ENCODE measurements around the gene FGFBP1. TPM values are rescaled to one million over a fixed set of nuclear protein-coding genes. Genes with fewer than 3 reads are reported as not detected.

Gene FGFBP1
- total RNA-seq, 1 experiment from 2014 or later, result 13.8 TPM

DNA sequence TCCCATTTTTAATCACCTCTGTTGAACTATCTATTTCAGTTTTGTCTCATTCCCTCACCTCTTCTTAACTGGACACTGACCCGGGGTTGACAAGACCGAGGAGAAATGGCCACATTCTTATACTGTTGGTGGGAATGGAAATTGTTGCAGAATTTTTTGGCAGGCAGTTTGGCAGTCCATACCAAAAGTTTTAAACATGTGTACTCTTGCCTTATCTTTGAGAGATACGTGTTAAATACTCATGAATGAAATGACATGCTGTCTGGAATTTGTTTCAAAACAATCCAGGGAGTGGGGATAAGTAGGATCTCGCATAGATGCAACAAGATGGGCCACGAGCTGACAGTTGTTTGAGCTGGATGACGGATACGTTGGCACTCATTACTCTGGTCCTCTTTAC is 12.1 kb downstream of the FGFBP1 start:
- ChIA-PET POLR2A (interaction anchor here (1.1 kb wide), 1 partner anchor 12 kb away, joined by 3 read pairs; the partner anchor contains the start of gene FGFBP1), CTCF (interaction anchor here (1.2 to 2.0 kb wide), 3 partner anchors 10 to 44 kb away, joined by 3 to 10 read pairs (median 3); partner anchors contain the start of gene FGFBP1)
- no peaks in the 10 kb centered on the region for H3K9me3 Mint-ChIP-seq (ENCODE audit: unreplicated experiment)
- no peak for DNase-seq (ENCODE audit: unreplicated experiment)
- H3K36me3 Mint-ChIP-seq (ENCODE audit: insufficient read depth, unreplicated experiment), result no peaks in the 10 kb centered on the region
- BruUV-seq (replicated peaks), result no TSS peak
- intact Hi-C loops (cut with micrococcal nuclease), result no loop called here
- TF ChIP-seq, protein P1, sequence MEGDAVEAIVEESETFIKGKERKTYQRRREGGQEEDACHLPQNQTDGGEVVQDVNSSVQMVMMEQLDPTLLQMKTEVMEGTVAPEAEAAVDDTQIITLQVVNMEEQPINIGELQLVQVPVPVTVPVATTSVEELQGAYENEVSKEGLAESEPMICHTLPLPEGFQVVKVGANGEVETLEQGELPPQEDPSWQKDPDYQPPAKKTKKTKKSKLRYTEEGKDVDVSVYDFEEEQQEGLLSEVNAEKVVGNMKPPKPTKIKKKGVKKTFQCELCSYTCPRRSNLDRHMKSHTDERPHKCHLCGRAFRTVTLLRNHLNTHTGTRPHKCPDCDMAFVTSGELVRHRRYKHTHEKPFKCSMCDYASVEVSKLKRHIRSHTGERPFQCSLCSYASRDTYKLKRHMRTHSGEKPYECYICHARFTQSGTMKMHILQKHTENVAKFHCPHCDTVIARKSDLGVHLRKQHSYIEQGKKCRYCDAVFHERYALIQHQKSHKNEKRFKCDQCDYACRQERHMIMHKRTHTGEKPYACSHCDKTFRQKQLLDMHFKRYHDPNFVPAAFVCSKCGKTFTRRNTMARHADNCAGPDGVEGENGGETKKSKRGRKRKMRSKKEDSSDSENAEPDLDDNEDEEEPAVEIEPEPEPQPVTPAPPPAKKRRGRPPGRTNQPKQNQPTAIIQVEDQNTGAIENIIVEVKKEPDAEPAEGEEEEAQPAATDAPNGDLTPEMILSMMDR (IDR thresholded peaks at IDR 0.05; ENCODE audit: unreplicated experiment), result no peak
- peaks cover 15% of the 10 kb centered on the region for H3K4me1 Mint-ChIP-seq (ENCODE audit: insufficient read depth, unreplicated experiment)
- no peak overlapping the region for H3K27ac Mint-ChIP-seq (ENCODE audit: low read depth, unreplicated experiment)
- H3K27me3 Mint-ChIP-seq (ENCODE audit: insufficient read depth, unreplicated experiment), result no peaks in the 10 kb centered on the region
- no peak overlapping the region for H3K4me3 Mint-ChIP-seq (ENCODE audit: unreplicated experiment)

DNA sequence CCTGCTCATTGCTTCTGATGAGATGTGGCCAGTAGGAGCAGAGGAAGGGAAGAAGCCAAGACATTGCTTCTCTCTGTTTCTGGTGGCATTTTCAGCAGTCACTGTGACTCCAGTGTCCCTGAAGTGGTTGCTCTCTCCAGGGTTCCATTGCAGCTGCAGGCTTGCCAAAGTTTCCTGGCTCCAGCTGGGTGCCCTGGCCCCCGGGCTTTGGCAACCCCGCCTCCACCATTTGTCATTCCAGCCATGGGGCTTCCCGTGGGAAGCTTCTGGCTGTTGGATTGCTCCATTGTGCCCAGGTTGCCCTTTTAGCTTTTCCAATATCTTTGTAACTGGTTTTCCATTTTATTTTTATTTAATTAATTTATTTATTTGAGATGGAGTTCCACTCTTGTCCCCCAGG is 12.7 kb downstream of the FGFBP1 start:
- H3K4me1 Mint-ChIP-seq (ENCODE audit: insufficient read depth, unreplicated experiment), result peaks cover 21% of the 10 kb centered on the region
- ChIA-PET POLR2A (no interaction called here), CTCF (interaction anchor here (1.2 kb wide), 1 partner anchor 13 kb away, joined by 3 read pairs; the partner anchor contains the start of gene FGFBP1)
- no peak overlapping the region for H3K27ac Mint-ChIP-seq (ENCODE audit: low read depth, unreplicated experiment)
- BruUV-seq (replicated peaks), result no TSS peak
- TF ChIP-seq, protein P1 (IDR thresholded peaks at IDR 0.05; ENCODE audit: unreplicated experiment), result no peak
- intact Hi-C loops (cut with micrococcal nuclease), result no loop called here
- no peaks in the 10 kb centered on the region for H3K9me3 Mint-ChIP-seq (ENCODE audit: unreplicated experiment)
- peak; percentile 58 for DNase-seq (ENCODE audit: unreplicated experiment)
- H3K4me3 Mint-ChIP-seq (ENCODE audit: unreplicated experiment), result no peak overlapping the region
- H3K36me3 Mint-ChIP-seq (ENCODE audit: insufficient read depth, unreplicated experiment), result no peaks in the 10 kb centered on the region
- H3K27me3 Mint-ChIP-seq (ENCODE audit: insufficient read depth, unreplicated experiment), result no peaks in the 10 kb centered on the region

DNA sequence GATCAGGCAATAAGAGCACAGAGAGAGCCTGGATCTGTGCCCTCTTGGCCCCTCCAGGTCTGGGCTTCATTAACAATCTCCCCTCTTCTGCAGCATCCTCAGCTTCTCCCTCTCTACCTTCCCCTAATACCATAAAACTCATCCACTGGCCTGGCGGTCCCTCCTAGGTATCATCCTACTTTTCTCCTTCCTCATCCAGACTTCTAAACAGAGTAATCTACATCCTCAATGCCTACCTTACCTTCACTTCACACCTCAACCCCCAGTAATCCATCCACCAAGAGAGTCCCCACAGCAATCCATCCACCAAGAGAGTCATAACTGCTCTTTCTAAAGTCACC is 17.0 kb downstream of the FGFBP1 start:
- intact Hi-C loops (cut with micrococcal nuclease), result loop anchor here (1.0 kb wide), 1 partner anchor 39 kb away; no protein-coding TSS in a partner anchor
- no peak overlapping the region for H3K27ac Mint-ChIP-seq (ENCODE audit: low read depth, unreplicated experiment)
- peaks cover 39% of the 10 kb centered on the region for H3K4me1 Mint-ChIP-seq (ENCODE audit: insufficient read depth, unreplicated experiment)
- no peak for DNase-seq (ENCODE audit: unreplicated experiment)
- ChIA-PET POLR2A (interaction anchor here (1.1 to 2.6 kb wide), 4 partner anchors 8 to 267 kb away, joined by 4 to 28 read pairs (median 6); partner anchors contain the start of gene FGFBP1), CTCF (interaction anchor here (0.7 to 2.2 kb wide), 6 partner anchors 10 to 116 kb away, joined by 3 to 11 read pairs (median 4); no protein-coding TSS in a partner anchor)
- H3K36me3 Mint-ChIP-seq (ENCODE audit: insufficient read depth, unreplicated experiment), result peaks cover 7% of the 10 kb centered on the region
- BruUV-seq (replicated peaks), result no TSS peak
- TF ChIP-seq, protein P1 (IDR thresholded peaks at IDR 0.05; ENCODE audit: unreplicated experiment), result no peak
- no peak overlapping the region for H3K4me3 Mint-ChIP-seq (ENCODE audit: unreplicated experiment)
- no peaks in the 10 kb centered on the region for H3K27me3 Mint-ChIP-seq (ENCODE audit: insufficient read depth, unreplicated experiment)
- H3K9me3 Mint-ChIP-seq (ENCODE audit: unreplicated experiment), result no peaks in the 10 kb centered on the region

DNA sequence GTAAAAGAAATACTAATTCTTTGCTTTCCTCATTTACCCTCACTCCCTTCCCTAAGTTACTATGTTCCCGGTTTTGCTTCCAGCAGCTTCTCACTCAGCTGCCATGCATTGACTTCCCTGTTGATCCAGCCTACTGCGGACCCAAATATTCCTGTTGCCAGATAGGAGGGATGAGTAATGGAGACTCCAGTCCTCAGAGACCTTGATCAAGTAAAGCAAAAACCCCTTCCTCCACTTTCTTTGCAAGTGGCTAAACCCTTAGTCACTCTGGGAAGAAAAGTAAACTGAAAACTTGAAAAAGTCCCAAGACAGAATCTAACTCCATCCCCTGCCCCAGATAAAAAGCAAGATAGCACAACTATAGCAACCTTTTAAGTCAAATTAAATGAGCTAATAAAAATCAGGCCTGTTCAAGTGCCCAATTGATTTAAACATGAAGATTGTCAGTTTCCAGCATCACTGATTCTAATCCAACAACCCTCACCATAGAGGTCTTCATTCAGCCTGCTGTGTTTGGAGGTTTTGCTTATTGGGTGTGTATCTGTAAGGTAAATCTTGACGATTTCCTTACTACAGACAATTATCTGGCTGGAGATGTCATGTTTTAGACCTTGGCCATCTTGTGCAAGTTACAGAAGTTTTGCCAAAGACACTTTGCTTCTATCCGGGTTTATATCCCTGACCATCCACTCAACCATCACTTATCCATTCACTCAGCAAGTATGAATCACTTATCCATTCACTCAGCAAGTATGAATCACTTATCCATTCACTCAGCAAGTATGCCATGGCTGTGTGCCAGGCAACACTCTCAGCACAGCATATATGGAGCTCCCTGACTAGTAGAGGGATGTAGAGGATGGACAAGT is 17.6 kb downstream of the FGFBP1 start:
- ChIA-PET POLR2A (interaction anchor here (1.1 to 2.6 kb wide), 4 partner anchors 8 to 267 kb away, joined by 4 to 28 read pairs (median 6); partner anchors contain the start of gene FGFBP1), CTCF (interaction anchor here (1.2 to 2.2 kb wide), 4 partner anchors 10 to 38 kb away, joined by 3 to 11 read pairs (median 7); no protein-coding TSS in a partner anchor)
- Mint-ChIP-seq H3K4me3 (ENCODE audit: unreplicated experiment) (no peak overlapping the region), H3K27ac (ENCODE audit: low read depth, unreplicated experiment) (peak overlapping the region; percentile 36), H3K9me3 (ENCODE audit: unreplicated experiment) (peaks cover 3% of the 10 kb centered on the region), H3K27me3 (ENCODE audit: insufficient read depth, unreplicated experiment) (no peaks in the 10 kb centered on the region), H3K36me3 (ENCODE audit: insufficient read depth, unreplicated experiment) (peaks cover 7% of the 10 kb centered on the region), H3K4me1 (ENCODE audit: insufficient read depth, unreplicated experiment) (peaks cover 40% of the 10 kb centered on the region)
- intact Hi-C loops (cut with micrococcal nuclease), result loop anchor here (1.0 kb wide), 1 partner anchor 39 kb away; no protein-coding TSS in a partner anchor
- TF ChIP-seq, protein P1 (IDR thresholded peaks at IDR 0.05; ENCODE audit: unreplicated experiment), result no peak
- BruUV-seq (replicated peaks), result no TSS peak
- DNase-seq (ENCODE audit: unreplicated experiment), result peak; percentile 97
